HG02610 (cell line): ENCODE data around the gene GXYLT2.

Experiments used
- ATAC-seq: cut with Tn5 transposase; IDR thresholded peaks from one replicate; pipeline ENCODE4 v1.9.1; 2021; ENCODE audit warnings: mild to moderate bottlenecking, moderate library complexity; ENCODE audit not compliant: unreplicated experiment

GXYLT2 gene

GRCh38 chr3:73007992-73008712, 120.3 kb downstream of the GXYLT2 start:
- no peak for ATAC-seq

- ATAC-seq, result no peak
These were observed 121.2 kb downstream of the GXYLT2 start for GRCh38 chr3:73009008-73009407.

GRCh38 chr3:73009750-73010149, 121.9 kb downstream of the GXYLT2 start:
- no peak for ATAC-seq

- no peak for ATAC-seq
These were observed 122.3 kb downstream of the GXYLT2 start for GRCh38 chr3:73010158-73010557.

GRCh38 chr3:73018298-73018697, 130.5 kb downstream of the GXYLT2 start:
- no peak for ATAC-seq

- ATAC-seq, result no peak
These were observed 131.1 kb downstream of the GXYLT2 start for GRCh38 chr3:73018790-73019441.

GRCh38 chr3:73021301-73021835, 133.5 kb downstream of the GXYLT2 start:
- no peak for ATAC-seq

- no peak for ATAC-seq
These were observed 137.0 kb downstream of the GXYLT2 start for GRCh38 chr3:73024836-73025235.

- ATAC-seq, result no peak
These were observed 138.4 kb downstream of the GXYLT2 start for GRCh38 chr3:73026111-73026759.
